Muscle of back (tissue), 13 donors: ENCODE measurements around the gene CD8B2. TPM values are rescaled to one million over a fixed set of nuclear protein-coding genes. Genes with fewer than 3 reads are reported as not detected.
A peak's percentile ranks its signal among the peaks of the same experiment; 100 is the strongest.
"Not testable (repeated sequence)": the region's sequence is repeated elsewhere in the genome, so short reads cannot be mapped to it uniquely, and the experiment has no call there.

Experiments used
- DNase-seq, 3 donors: peaks; one replicate each; pipeline versions ENCODE4 v3.0.0 to v3.0.0-alpha.2; 2013
- long read RNA-seq, 9 donors: transcript quantifications; one replicate each; lab custom pipeline, GENCODE V29; 2026
- polyA plus RNA-seq, 10 donors: library from polyadenylated mRNA; unstranded; fragments of 120-200 nt; gene quantifications; one replicate each; pipeline ENCODE4 v1.2.1, GENCODE V29; 2013; ENCODE audit not compliant: insufficient read length in 10 of 10

CD8B2 gene
- polyA plus RNA-seq, result under 1 TPM in 7 of 10 donors, not detected in 3; 0.04 to 0.12 (median 0.09) TPM
- long read RNA-seq, donor 1, result 0 reads
- long read RNA-seq, donor 2, result 0 reads
- long read RNA-seq, donor 3, result 0 reads
- long read RNA-seq, donor 4, result 0 reads
- long read RNA-seq, donor 5, result 0 reads
- long read RNA-seq, donor 6, result 0 reads
- long read RNA-seq, donor 7, full-length matches to known transcripts, result 1 of 1 reads
- long read RNA-seq, donor 7, partial matches to known transcripts, result 0 of 1 reads
- long read RNA-seq, donor 7, other reads (novel, unspliced or antisense), result 0 of 1 reads
- long read RNA-seq, donor 8, result 0 reads
- long read RNA-seq, donor 9, result 0 reads

DNA sequence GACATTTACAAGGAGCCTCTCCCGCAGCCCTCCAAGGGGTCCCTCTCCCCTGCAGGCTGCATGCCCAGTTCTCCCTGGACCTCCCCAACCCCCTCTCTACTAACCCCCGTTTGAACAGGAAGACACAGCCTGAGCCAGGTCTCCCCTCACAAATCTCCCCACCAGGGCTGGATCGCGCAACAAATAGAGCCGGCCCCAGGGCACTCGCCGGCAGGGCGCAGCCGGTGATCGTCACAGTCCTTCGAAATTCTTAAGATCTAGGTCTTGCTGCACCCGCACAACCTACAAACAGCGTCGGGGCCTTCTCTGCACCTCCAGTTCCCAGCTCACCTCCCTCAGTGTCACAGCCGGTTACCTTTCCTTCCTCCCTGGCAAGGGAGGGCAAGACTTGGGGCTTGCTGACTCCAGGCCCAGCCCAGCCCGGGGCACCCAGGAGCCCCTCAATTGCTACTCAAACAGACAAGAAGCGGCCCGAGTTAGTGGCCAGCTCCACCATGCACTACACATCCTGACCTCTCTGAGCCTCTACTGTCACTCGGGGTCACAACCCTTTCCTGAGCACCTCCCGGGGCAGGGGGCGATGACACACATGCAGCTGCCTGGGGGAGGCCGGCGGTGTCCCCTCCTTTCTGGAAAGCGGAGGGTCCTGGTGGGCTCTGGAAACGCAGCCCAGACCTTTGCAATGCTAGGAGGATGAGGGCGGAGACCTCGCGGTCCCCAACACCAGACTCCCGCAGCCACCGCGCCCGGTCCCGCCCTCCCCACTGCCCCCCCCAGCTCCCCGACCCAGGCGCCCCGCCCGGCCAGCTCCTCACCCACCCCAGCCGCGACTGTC lies at the start of gene CD8B2:
Gene CD8B2, plus strand, starts transcription at position 814 of the 835 bp plus-strand sequence. CDS start 63 bp downstream, outside the sequence.
- DNase-seq, result not testable (repeated sequence)

DNA sequence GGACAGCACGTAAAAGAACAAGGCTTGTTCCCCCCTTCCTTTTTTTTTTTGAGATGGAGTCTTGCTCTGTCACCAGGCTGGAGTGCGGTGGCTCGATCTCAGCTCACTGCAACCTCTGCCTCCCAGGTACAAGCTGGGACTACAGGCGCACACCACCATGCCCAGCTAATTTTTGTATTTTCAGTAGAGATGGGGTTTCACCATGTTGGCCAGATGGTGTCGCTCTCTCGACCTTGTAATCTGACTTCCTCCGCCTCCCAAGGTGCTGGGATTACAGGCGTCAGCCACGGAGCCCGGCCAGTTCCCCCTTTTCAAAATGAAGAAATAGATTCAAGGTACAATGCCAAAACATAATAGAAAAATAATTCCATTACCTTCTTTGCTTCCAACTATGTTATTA lies 25.3 kb upstream of the CD8B2 start:
- DNase-seq, result not testable (repeated sequence)

DNA sequence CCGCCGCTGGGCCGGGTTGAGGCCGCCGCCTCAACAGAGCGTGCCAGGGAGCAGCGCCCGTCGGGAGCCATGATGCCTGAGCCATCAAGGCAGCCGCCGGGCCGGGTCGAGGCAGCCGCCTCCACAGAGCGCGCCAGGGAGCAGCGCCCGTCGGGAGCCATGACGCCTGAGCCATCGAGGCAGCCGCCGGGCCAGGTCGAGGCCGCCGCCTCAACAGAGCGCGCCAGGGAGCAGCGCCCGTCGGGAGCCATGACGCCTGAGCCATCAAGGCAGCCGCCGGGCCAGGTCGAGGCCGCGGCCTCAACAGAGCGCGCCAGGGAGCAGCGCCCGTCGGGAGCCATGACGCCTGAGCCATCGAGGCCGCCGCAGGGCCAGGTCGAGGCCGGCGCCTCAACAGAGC lies 19.6 kb upstream of the CD8B2 start:
- not testable (repeated sequence) for DNase-seq

DNA sequence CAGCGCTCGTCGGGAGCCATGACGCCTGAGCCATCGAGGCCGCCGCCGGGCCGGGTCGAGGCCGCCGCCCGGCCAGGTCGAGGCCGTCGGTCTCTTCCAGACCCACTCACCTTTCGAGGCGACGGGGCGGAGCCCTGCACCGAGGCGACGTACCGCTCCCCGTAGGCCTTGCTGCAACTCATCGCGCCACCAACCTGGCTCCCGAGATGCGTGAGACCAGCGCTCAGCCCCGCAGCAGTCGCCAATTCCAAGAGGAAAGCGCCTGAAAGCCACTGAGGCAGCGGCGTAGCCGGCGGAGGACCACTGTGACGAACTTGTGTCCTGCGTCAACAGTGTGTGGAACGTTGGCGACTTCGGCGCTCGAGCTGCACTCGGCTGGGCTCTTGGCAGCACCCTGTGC lies 19.1 kb upstream of the CD8B2 start, which contains the start of gene RGPD3:
Gene RGPD3, minus strand, starts transcription at position 307 of the 400 bp plus-strand sequence. Its CDS starts 125 bp downstream, at position 182.
- not testable (repeated sequence) for DNase-seq

DNA sequence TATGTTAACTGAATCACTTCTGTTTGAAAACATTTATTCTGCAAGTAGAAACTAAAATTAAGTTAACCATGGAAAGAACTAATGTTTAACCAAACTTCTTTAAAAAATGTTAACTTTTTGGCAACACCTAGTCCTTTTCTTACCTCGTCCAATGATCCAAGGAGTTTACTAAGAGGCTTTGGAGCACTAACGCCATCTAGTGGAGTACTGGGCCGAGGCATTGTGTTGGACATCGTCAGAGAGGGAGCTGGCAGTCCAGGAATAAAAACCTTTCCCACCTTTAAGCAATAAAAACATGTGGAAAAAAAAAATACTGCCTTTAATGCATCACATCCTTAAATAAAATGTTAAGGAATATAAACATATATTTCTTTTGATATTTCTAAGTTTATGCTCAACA lies 16.5 kb upstream of the CD8B2 start:
- DNase-seq, result not testable (repeated sequence)

DNA sequence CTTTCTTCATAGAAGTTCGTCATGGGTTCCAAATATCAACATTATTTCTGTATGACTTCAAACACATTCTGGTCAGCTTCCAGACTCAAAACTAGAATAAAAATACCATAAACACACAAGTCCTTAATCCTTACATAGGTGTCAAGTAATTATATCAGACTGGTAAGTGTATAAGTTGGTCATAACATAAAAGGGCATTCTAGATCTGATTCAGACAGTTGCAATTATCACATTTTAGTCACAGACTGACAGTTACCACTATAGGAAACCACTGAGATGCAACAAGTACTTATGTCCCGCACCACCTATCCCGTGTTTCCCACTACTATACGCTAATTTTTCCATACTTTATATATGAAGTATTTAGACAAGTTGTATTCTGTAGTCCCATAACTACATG lies 9.5 kb upstream of the CD8B2 start:
- DNase-seq, result not testable (repeated sequence)

DNA sequence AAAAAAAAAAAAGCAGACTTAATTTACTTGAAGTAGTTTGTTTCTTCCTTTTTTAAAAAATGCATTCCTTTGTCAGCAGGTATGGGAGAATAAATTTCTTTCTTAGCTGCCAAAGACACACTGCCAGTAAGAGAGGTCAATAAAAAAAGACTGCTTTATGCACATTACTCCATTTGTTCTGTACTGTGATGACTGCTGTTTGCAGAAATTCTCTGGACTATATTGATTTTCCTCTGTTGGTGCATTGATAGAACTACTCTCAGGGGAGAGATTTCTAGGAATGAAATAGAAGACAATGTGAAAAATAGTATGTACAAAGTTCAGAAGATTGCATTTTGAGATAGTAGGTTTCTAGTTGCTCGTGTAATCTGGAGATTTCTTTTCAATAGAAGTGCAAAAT lies 7.6 kb upstream of the CD8B2 start:
- DNase-seq, result not testable (repeated sequence)

DNA sequence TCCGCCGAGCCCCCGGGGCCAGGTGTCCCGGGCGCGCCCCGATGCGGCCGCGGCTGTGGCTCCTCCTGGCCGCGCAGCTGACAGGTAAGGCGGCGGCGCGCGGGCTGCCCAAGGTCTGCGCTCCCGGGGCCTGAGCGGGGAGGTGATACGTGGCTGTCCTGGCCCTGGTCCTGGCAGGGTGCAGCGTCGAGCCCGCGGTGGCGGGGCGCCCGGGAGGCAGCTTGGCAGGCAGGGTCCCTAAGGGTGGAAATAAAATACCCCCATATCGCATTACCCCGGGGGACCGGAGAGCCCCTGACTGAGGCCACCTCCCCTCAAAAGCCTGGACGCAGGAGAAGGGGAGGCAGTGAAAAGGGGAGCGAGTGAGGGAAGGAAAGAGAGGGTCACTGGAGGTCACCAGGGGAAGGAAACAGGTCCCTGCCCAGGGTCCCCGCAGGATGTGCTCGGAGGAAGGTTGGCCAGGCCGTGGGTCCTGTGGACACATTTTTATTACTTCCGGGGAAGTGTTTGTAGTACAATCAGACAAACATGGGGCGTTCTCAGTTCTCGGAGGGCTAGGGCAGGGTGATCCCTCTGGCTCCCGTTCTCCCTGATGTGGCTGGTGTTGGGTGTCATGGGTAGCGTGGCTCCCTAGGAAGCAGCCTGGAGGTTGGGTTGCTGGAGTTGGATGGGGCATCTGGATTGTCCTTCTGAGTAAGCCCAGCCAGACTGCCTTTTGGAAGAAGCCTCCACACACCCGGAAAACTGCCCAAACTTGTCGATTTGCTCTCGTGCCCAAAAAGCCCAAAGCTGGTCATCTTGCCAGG lies 425 bp downstream of the CD8B2 start:
- not testable (repeated sequence) for DNase-seq

DNA sequence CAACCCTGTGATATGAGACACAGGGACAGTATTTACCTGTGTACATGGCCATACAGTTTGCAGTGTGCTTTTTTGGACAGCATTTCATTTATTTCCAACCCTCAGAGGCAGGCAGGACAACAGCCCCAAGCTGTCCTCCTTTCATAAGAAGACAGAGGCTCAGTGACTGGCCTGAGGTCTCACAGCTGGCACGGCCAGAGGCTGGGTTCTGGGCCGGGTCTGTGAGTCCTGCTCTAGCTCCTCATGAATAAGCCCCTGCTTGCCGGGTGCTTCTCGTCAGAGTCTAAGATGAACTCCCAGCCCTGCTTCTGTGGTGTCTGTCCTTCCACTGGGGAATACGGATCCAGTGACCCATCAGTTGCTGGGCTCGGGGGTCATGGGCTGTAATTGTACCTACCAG lies 2.5 kb downstream of the CD8B2 start:
- not testable (repeated sequence) for DNase-seq

DNA sequence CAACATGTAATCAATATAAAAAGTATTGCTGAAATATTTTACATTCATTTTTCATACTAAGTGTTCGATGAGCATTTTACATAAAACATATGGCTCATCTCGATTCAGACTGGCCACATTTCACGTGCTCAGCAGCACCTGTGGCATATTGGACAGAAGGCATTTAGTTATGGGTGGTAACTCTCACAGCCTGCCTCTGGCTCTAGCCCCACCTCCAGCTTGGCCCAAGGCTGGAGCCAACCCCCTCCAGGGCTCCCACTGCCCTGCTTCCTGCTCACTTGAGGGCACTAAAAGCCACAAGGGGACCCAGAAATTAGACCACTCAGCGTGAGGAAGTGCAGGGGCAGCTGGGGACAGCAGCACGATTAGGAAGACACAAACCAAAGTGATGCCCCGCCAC lies 5.2 kb downstream of the CD8B2 start:
- DNase-seq, result not testable (repeated sequence)

DNA sequence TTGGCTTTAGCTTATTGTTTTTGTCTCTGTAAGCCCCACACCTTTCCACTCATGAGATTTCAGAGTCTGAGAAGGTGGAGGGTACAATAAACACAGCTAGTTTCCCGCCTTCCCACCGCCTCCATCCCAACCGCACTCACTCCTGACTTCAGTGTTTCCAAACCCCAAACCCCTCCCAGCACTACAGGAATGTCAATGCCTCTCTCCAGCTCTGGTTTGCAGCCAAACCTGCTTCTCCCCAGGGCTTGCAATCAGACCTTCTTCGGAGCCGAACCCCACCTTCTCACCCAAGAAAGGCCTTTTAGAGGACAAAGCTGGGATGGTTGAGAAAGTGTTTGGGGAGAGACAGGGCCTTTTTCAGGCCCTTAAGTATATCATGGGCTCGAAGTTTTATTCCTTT lies 5.7 kb downstream of the CD8B2 start:
- DNase-seq, result peak in 2 of 3 donors; percentile 9 to 48

DNA sequence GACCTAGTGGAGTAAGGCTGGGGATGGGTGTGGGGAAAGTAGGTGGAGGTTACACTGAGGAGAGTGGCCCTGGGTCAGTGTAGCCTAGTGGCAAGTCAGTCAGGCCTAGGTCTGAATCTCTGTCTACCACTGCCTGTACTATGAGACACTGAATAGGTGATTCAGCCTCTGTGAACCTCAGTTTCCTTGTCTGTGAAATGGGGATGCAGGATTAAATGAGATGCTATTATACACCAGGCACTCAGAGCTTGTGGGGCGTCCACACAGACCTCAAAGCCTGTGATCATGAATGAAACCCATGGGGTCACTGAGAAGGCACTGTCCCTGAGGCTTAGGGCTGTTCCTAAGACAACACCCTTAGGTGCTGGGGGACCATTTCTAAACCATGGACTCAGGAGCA lies 11.4 kb downstream of the CD8B2 start:
- not testable (repeated sequence) for DNase-seq

DNA sequence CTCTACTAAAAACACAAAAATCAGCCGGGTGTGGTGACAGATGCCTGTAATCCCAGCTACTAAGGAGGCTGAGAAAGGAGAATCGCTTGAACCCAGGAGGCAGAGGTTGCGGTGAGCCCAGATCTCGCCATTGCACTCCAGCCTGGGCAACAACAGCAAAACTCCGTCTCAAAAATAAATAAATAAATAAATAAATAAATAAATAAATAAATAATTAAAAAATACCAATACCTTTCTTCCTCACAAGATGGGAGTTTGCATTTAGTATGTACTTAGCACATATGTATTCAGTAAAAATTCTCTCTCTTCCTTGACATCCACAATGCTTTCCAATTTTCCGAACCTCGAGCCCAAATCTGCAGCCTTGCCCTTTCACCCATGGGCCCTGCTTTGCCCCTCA lies 13.2 kb downstream of the CD8B2 start:
- DNase-seq, result not testable (repeated sequence)

DNA sequence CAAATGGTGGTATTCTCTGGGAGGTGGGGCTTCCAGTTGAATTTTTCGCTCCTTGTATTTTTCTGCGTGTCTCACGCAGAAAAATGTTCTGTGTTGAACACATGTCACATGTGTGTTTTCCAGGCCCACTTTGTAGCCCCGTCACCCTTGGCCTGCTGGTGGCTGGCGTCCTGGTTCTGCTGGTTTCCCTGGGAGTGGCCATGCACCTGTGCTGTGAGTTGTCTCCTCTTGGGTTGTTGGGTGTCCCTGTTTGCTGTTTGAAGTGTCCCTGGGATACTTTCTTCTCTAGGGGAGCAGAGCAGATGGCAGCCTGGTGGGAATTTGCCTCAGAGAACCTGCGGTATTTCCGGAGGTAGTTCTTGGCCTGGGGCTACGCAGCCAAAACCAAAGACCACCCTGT lies 15.2 kb downstream of the CD8B2 start:
- not testable (repeated sequence) for DNase-seq

DNA sequence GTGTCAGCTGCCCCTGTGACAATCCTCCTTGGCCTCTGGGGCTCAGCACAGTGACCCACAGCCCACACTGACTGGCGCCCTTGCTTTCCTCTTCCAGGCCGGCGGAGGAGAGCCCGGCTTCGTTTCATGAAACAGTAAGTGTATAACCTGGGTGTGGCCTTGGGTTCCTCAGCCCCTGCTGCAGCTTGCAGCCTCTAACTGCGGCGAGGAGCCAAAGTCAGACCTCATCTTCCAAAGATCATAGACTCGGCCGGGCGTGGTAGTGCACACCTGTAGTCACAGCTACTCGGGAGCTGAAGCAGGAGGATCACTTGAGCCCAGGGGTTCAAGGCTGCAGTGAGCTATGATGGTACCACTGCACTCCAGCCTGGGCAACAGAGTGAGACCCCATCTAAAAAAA lies 17.0 kb downstream of the CD8B2 start:
- not testable (repeated sequence) for DNase-seq

DNA sequence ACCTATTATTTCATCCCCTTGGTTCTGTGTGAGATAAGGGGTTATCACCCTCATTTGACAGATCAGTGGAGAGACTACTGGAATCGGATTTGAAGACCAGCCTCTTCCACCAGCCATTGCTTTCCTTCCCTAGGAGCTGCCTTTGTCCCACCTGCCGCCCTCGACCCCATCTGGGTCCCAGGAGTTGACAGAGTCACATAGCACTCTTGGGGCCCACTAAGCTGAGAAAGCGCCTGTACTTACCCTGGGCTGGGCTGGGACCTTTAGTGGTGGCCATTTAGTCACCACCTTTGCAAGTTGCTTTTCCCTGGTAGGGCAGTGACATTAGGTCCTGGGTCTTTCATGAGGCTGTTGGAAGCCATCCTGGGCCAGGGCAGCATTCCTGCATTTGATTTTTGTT lies 17.6 kb downstream of the CD8B2 start:
- not testable (repeated sequence) for DNase-seq

DNA sequence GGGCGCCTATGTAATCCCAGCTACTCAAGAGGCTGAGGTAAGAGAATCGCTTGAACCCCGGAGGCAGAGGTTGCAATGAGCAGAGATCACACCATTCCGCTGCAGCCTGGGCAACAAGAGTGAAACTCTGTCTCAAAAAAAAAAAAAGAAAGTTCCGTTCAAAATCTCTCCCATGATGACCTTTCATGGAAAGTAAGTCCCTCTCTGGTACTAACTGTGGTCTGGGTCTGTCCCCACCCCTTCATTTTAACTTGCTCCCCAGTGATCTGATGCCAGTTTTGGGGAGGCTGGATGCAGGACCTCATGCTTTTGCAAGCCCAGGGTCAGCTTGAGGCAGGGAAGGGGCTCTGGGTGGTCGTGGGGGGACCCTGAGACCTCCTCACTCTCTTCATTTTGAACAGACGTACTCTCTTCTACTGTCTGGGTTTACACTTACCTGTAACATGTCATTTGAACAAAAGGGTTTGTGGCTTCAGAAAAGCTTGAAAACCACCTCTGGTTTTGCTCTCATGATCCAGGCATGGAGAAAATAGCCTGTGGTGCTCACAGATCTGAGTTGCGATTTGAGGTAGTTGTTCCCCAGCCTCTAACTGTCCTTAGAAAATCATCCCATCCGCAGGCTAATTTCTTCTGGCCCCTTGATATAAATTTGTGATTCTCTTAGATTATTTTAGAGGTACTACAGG lies 19.0 kb downstream of the CD8B2 start:
- DNase-seq, result not testable (repeated sequence)

DNA sequence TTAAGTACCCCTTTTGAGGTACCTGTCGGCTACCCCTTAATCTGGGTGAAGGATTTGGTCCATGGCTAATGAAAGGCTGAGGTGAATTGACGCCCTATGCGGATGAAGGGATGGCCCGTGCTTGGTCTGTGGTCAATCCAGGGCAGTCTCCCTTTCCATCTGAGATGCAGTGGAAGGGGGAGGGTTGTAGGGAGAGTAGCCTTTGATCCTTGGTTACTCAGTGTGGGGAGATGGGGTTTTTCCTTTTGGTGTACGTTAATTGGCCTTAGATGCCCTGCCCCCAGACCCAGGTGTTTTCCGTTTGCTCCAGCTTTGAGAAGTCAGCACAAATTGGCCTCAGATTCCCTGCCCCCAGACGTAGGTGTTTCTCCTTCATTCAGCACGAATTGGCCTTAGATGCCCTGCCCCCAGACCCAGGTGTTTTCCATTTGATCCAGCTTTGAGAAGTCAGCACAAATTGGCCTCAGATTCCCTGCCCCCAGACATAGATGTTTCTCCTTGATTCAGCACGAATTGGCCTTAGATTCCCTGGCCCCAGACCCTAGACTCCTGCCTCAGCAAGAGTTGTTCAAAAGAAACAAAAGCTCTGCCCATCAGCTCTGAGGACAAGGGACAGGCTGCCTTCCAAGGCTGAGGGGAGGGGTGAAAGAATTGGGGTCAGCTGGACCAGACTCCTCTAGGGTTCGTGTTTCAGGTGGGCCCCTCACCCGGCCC lies 21.7 kb downstream of the CD8B2 start:
- not testable (repeated sequence) for DNase-seq

DNA sequence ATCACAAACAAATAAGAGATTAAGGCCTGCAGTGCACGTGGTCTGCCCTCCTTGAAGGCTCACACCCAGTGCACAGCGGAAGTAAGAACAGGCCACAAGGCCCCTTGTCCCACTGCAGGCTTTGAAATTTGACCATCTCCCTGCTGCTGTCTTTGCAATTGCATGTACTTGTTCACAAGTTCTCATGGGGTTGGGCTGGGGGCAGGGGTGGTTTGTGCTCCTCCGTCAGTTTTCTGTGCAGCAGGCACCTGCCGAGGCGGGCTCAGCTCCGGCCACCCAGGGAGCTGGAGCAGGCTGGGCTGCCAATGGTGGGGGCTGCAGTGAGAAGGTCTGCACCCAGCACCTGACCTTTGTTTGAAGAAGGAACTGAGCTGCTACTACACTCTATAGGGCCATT lies 22.2 kb downstream of the CD8B2 start:
- not testable (repeated sequence) for DNase-seq

DNA sequence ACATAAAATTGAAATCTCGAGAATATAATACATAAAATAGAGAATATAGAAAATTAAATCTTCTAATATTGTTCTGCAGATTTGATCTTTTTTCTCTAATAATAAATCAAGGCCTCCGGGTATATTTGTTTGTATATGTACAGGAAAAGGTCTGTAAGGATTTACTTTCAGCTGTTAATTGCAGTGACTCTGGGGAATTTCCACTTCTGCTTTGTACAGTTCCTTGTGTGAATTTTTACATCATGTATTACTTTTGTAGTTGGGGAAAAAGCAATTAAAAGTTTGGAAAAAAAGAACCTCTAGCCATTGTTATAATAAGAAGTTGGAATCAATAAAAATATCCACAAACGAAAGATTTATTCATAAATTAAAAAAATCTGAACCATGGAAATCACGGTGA lies 23.6 kb downstream of the CD8B2 start:
- DNase-seq, result not testable (repeated sequence)
